Measurements from ENCODE around the gene MANF.
"Not testable (repeated sequence)": the region's sequence is repeated elsewhere in the genome, so short reads cannot be mapped to it uniquely, and the experiment has no call there.

Gene MANF

DNA sequence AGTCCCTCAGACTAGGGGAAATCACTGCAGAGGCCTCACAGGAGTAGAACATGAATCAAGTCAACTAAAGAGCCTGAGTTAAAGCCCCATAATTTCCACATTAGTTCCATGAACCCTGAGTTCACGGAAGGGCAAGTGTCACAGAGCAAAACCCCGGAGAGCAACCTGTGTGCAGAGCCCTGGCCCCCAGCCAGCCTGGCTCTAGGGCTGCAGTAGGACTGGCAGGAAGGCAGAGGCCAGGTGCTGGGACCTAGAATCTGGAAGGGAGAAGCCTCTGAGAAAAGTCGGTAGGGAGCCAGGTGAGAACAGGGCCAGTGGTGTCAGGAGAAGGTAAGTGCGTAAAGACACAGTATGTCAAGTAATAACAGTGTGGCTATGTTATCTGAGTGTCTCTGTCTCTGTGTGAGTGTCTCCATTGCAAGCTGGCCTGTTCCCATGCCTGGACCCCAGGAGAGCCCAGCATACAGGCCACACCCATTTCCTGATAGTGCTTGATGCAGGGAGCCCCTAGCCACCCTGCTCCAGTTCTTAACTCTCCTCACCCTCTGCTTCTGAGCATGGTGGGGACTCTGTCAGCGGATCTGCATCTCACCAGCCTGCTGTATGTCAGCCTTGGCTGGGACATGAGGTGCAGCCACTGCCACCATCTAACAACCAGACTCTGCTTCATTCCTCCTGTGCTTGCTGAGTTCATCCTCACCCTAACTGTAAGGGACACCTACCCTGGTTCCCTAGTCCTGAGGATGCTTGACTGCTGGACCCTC lies 11.3 kb upstream of the MANF start:
- DNase-seq (ENCODE audit: low read depth): no peak

- no peak for DNase-seq (ENCODE audit: low read depth)
Observed at GRCh38 chr3:51374456-51374855, 10.6 kb upstream of the MANF start.

- no peak for DNase-seq (ENCODE audit: low read depth)
Observed at GRCh38 chr3:51375136-51375535, 10.0 kb upstream of the MANF start.

DNA sequence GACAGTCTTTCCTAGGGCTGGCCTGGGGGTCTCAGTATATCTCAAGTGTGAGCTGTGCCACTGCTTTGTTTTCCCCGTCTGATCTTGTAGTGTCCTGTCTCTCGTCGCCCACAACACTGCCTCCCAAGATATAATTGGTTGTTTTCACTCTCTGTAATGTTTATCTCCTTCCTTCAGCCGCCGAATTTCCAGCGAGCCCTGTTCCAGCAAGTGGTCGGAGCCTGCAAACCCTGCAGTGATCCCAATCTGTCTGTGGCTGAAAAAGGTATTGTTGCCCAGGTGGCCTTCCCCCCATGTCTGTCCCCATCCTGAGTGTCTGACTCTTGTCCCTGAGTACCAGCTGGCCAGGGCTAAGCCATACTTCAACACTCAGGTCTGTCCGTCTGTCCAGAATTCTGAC lies 9.5 kb upstream of the MANF start:
- no peak for DNase-seq (ENCODE audit: low read depth)

- no peak for DNase-seq (ENCODE audit: low read depth)
Observed at GRCh38 chr3:51378065-51378464, 7.0 kb upstream of the MANF start.

DNA sequence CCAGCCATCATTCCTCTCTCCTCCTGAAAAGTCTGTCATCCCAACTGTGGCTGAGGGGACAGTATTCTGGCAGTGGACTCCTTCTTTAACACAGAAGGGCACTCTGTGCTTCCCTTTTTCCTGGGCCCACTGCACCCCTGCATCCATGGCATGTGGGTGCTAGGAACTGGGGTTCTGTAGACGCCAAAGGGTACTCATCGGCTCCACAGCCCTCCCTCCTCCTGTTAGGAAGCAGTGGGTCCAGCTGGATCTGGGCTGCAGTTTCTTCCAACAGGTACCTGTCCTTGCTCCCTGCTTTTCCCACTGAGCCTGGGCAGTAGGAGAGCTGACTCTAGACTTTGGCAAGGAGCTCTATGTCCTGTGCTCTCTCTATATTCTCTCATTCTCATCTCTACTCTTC lies 6.4 kb upstream of the MANF start:
- DNase-seq (ENCODE audit: low read depth): no peak

DNA sequence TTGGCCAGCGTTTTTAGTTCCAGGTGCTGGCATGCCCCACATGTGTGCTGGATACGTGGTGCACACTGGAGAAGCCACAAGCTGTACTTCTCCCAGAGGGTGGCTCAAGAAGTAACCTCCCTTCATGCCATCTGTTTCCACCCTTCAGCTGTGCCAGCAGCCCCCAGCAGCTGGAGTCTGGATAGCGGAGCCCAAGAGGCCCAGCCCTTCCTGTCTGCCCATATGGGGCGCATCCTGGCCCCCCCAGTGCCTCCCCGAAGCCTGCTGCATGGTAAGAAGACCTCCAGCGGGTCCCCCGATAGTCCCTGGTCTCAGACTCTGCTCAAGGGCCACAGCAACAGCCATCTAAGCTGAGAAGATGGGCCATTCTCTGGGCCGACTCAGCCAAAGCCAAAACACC lies 5.8 kb upstream of the MANF start:
- no peak for DNase-seq (ENCODE audit: low read depth)

DNA sequence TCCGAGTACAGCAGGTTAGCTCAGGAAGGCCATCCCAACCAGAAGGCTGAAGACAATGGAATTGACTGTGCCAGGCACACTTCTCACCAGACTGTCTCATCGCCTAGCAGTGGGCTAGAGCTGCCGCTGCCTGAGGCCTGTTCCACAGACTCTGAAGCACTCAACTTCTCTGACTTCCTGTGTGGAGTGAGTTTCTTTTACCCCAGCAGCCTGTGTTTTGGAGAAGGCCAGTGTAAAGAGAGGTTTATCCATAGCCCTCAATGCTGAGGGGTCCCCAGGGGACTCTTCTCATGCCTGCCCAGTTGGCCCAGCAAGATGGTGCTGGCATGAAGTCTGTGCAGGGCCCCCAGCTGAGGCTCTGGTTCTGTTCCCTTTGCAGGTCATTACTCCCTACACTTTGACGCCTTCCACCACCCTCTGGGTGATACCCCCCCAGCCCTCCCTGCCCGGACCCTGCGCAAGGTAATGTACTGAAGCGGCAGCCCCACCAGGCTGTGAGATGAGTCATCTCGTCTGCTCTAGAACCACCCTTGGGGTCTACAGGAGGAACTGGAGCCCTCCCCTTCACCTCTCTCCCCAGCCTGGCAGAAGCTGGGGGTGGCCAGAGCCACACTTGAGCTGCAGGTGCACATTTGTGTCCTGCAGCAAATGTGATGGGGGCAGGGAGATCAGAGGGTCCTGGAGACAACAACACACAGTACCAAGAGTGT lies 5.2 kb upstream of the MANF start:
- no peak for DNase-seq (ENCODE audit: low read depth)

GRCh38 chr3:51380601-51381332 lies 4.3 kb upstream of the MANF start:
- DNase-seq (ENCODE audit: low read depth): no peak

GRCh38 chr3:51381333-51381705 lies 3.8 kb upstream of the MANF start:
- no peak for DNase-seq (ENCODE audit: low read depth)

DNA sequence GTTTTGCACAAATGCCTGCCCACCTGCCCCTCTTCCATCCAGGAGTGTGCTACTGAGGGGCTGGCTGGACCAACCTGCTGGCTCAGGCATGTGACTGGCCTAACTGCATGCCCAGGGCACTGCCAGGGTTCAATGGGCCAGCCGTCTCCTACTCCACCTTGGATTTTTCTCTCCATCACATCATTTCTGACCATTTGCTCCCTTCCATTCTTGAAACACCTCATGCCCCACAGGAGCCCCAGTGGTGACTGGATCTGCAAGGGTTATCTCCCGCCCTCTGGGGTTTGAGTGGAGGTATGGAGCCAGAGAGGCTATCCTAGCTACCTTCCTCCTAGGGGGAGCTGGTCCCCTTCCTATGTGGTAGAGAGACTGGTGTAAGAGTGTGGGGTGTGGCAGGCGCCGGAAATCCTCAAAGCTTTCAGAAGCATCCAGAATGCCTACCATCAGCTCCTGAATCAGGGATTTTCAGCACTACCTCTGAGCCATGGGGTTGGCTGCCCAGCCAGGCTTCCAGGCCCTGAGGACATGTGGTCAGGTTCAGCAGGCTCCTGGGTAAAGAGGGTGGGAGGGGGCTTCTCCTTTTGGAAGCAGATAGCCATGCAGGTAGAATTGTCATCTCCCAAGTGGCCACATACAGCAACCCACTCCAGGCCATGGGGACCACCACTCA lies 2.9 kb upstream of the MANF start:
- DNase-seq (ENCODE audit: low read depth): no peak

DNA sequence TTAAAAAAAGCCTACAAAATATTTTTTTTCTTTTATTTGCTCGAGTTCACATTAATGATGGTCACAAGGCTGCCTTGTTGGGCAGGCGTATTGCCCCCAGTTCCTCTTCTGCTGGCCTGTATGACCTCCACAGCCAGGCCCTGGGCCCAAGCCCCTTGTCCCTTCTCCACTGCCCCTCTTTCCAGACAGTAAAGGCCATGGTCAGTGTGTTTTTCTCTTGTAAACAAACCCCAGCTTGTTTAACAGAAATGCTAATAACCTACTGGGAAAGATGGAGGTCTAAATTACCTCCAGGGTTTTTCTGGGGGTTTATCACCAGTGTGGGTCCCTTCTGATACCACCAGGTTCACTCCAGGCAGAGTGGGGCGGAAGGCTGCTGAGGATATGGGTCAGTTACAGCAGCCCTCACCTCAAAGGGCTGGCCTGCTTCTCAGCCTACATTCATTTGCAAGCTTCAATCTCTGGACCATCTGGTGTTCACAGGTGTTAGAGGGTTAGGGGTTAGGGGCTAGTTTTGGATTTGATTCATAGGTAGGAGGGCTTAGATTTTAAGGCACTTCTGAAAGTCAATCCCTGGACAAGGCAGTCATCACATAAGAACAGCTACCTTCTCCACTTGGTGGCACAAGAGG lies 2.0 kb upstream of the MANF start:
- no peak for DNase-seq (ENCODE audit: low read depth)

DNA sequence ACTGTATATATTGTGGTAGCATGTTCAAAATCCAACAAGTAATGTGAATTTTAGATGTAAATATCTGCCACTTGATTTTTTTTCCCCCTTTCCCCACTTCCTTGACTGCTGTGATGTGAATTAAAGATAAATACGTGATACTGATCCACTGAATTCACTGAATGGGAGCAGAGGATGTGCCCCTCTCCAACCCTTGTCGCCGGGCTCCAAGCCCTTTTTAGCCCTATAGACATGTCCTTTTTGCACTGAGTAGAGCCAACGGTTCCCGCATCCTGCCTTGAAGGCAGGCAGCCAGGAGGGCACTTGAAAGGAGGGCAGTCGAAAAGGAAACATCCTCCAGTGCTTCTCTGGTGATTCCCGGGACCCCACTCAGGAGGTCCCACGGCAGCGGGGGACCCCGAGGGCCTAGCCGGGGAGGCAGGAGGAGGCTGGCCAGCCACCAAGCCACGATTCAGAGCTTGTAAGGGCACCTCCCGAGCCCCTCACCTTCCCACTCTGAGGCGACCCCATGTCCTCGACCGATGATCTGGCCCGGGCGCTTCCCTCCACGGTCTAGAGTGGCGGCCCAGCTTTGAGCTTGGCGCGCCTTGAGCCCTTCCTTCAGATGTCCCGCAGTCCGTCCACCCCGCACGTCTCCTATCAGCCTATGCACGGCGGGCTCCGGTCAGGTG lies 901 bp upstream of the MANF start:
- no peak for DNase-seq (ENCODE audit: low read depth)

GRCh38 chr3:51385621-51386091 lies 565 bp downstream of the MANF start:
- no peak for DNase-seq (ENCODE audit: low read depth)

- DNase-seq (ENCODE audit: low read depth): no peak
Observed at GRCh38 chr3:51386159-51386851, 1.2 kb downstream of the MANF start.

DNA sequence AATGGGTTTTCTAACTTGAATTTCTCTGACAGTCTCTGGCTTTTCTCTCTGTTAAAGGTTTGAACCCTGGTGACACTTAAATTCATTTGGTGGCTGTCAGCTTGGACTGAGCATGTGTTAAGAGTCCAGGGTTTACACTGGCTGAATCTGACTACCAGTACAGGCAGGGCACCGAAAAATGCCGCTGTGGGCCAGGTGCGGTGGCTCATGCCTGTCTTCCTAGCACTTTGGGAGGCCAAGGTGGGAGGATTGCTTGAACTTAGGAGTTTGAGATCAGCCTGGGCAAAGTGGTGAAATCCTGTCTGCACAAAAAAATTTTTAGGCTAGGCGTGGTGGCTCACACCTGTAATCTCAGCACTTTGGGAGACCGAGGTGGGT lies 1.8 kb downstream of the MANF start:
- no peak for DNase-seq (ENCODE audit: low read depth)

DNA sequence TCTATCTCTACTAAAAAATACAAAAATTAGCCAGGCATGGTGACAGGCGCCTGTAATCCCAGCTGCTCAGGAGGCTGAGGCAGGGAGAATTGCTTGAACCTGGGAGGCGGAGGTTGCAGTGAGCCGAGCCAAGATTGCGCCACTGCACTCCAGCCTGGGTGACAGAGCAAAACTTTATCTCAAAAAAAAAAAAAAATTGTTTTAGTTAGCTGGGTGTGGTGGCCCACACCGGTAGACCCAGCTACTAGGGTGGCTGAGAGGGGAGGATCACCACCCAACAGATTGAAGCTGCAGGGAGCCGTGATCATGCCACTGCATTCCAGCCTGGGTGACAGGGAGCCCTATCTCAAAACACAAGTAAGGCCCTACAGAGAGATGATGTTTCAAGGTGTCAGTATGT lies 2.2 kb downstream of the MANF start:
- DNase-seq (ENCODE audit: low read depth): not testable (repeated sequence)

- no peak for DNase-seq (ENCODE audit: low read depth)
Observed at GRCh38 chr3:51388286-51389029, 3.4 kb downstream of the MANF start.

DNA sequence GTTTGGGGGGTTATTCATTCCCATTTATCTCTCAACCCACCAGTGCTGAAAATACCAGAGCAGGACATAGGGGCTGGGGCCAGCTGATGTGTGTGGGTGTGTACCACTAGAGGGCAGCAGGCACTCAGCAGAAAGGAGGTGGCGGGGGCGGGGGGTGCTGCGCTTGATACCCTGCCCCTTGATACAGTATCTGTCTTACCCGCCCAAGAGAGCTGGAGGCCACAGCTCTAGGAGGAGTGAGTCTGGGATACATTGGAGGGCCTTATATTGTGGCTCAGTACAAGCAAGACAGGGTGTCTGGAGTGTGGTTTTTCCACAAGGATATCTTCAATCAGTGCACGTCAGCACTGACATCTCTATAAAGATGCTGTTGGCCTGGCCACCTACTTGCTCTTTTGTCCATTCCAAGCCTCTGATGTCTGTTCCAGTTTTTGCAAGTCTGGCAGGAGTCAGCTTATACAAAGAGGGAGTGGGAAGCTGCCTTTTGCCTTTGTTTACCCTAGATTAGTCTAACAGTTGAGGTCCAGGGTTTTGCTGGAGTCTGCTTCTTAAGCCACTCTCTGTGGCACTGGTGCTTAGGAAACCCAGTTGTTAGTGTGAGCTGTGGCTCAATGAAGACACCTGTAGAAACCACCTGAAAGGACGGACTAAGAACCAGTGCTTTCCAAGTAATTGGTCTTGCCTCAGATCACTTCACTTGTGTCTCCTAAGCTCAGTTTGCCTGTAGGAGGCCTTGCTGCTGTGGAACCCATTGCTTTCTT lies 4.5 kb downstream of the MANF start:
- no peak for DNase-seq (ENCODE audit: low read depth)

Data from HS-27A (cell line).